Measurements from ENCODE around the gene PLEKHB2. TPM values are rescaled to one million over a fixed set of nuclear protein-coding genes. Genes with fewer than 3 reads are reported as not detected.
"Not testable (repeated sequence)": the region's sequence is repeated elsewhere in the genome, so short reads cannot be mapped to it uniquely, and the experiment has no call there.

Gene PLEKHB2
- total and polyA plus RNA-seq, 2 of the 8 experiments (the other 6 are each of a cell fraction or from before 2014, with no cell fraction given) = 42.4 to 54.8 TPM

DNA sequence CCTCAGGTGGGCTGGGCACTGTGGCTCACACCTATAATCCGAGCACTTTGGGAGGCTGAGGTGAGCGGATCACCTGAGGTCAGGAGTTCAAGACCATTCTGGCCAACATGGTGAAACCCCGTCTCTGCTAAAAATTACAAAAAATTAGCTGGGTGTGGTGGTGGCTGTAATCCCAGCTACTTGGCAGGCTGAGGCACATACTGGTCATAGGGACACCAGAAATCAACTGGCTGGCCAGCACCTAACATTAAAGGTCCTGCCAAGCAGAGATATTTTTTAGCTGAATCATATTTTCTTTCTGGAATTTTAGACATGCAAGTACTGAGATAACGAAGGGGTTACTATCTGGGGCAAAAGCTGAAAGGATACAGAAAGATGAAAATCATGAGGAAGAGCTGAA lies 76.3 kb downstream of the PLEKHB2 start:
- H3K36me3 ChIP-seq (ENCODE audit: control insufficient read depth in 2 of 4, insufficient read depth in 4 of 4, low read length in 3 of 4); H3K18ac ChIP-seq (ENCODE audit: extremely low read depth, low read length); H2BK15ac ChIP-seq (ENCODE audit: low read length); H3K9me3 ChIP-seq (ENCODE audit: insufficient read depth in 2 of 2, low read depth in 1 of 2, low read length in 1 of 2); H3K23ac ChIP-seq (ENCODE audit: insufficient read length); H4K20me1 ChIP-seq (replicated peaks in 1 of 2; ENCODE audit: control insufficient read depth in 1 of 2, insufficient read depth in 2 of 2, low read length in 2 of 2); H2BK120ac ChIP-seq (replicated peaks; ENCODE audit: low read depth, low read length); H2AFZ ChIP-seq (ENCODE audit: low read length); FAIRE-seq; H3K23me2 ChIP-seq (ENCODE audit: low read depth, low read length); H4K91ac ChIP-seq (replicated peaks; ENCODE audit: insufficient read length, low read length); POLR2A ChIA-PET (ENCODE audit: partially characterized antibody); H3K14ac ChIP-seq (ENCODE audit: insufficient read length); H3K4me3 ChIP-seq (ENCODE audit: extremely low read depth in 1 of 4, insufficient read depth in 2 of 4, low read depth in 3 of 4, low read length in 4 of 4); H2BK12ac ChIP-seq (ENCODE audit: low read depth, low read length); H3K4ac ChIP-seq (replicated peaks; ENCODE audit: insufficient read length, low read depth, low read length); H4K5ac ChIP-seq (ENCODE audit: insufficient read length, low read depth, low read length); CTCF ChIA-PET (ENCODE audit: partially characterized antibody); H3K9ac ChIP-seq (replicated peaks in 1 of 4; ENCODE audit: extremely low read depth in 1 of 4, low read depth in 3 of 4, low read length in 3 of 4); H3K27me3 ChIP-seq (replicated peaks in 1 of 4; ENCODE audit: control insufficient read depth in 3 of 4, extremely low read depth in 1 of 4, insufficient read depth in 3 of 4, low read length in 3 of 4); H4K8ac ChIP-seq (ENCODE audit: extremely low read depth, insufficient read depth, low read length); H3K4me1 ChIP-seq (replicated peaks in 1 of 4; ENCODE audit: control insufficient read depth in 3 of 4, insufficient read depth in 4 of 4, low read length in 3 of 4); H3K56ac ChIP-seq (replicated peaks; ENCODE audit: insufficient read length, low read depth, low read length); H2BK20ac ChIP-seq (ENCODE audit: low read length); H2AK5ac ChIP-seq (ENCODE audit: low read depth, low read length); H3K79me1 ChIP-seq (ENCODE audit: low read depth, low read length); H3K79me2 ChIP-seq (ENCODE audit: control insufficient read depth in 1 of 2, insufficient read depth in 2 of 2, low read length in 2 of 2); H3K27ac ChIP-seq (ENCODE audit: low read depth, low read length); DNase-seq (ENCODE audit: low read depth in 1 of 2, low spot score in 2 of 2); H3K4me2 ChIP-seq (ENCODE audit: insufficient read depth in 1 of 2, low read depth in 2 of 2, low read length in 2 of 2); H2BK5ac ChIP-seq (ENCODE audit: low read depth, low read length): not testable (repeated sequence)
- WGBS, 2 experiments (ENCODE audit: extremely low coverage in 1 of 2, insufficient coverage in 1 of 2, insufficient read length in 1 of 2, insufficient replicate concordance in 2 of 2, low coverage in 1 of 2, low lambda C conversion rate in 2 of 2, missing lambda C conversion rate in 1 of 2) = 97% methylated on average over 4 of the region's 4 CpGs; no CpG with 5 or more reads in 1 of the 2 experiments

DNA sequence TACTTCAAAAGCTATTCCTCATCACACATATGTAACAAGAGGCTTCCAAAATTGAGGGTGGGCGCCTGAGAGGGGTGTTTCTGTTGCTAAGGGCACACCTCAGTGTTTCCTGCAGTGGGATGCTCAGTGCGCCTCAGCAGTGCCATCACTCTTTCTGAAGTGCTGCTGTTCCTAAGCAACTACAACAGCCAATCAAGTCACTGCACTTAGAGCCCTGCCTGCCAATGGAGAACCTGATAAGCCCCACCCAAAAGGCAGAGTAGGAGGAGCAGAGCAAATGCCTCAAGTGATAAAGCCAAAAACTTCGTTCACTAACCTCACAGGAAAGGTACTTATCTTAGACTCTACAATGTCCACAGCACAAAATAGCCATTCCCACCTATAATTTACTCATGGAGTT lies 88.3 kb downstream of the PLEKHB2 start:
- H4K91ac ChIP-seq (replicated peaks; ENCODE audit: insufficient read length, low read length); H3K27me3 ChIP-seq (replicated peaks in 1 of 4; ENCODE audit: control insufficient read depth in 3 of 4, extremely low read depth in 1 of 4, insufficient read depth in 3 of 4, low read length in 3 of 4); H3K23ac ChIP-seq (ENCODE audit: insufficient read length); H2BK5ac ChIP-seq (ENCODE audit: low read depth, low read length); H3K36me3 ChIP-seq (ENCODE audit: control insufficient read depth in 2 of 4, insufficient read depth in 4 of 4, low read length in 3 of 4); H3K23me2 ChIP-seq (ENCODE audit: low read depth, low read length); CTCF ChIA-PET (ENCODE audit: partially characterized antibody); H3K4me1 ChIP-seq (replicated peaks in 1 of 4; ENCODE audit: control insufficient read depth in 3 of 4, insufficient read depth in 4 of 4, low read length in 3 of 4); DNase-seq (ENCODE audit: low read depth in 1 of 2, low spot score in 2 of 2); H3K9ac ChIP-seq (replicated peaks in 1 of 4; ENCODE audit: extremely low read depth in 1 of 4, low read depth in 3 of 4, low read length in 3 of 4); POLR2A ChIA-PET (ENCODE audit: partially characterized antibody); H2AK5ac ChIP-seq (ENCODE audit: low read depth, low read length); H2BK15ac ChIP-seq (ENCODE audit: low read length); H3K4me3 ChIP-seq (ENCODE audit: extremely low read depth in 1 of 4, insufficient read depth in 2 of 4, low read depth in 3 of 4, low read length in 4 of 4); H3K4ac ChIP-seq (replicated peaks; ENCODE audit: insufficient read length, low read depth, low read length); H2AFZ ChIP-seq (ENCODE audit: low read length); H3K79me2 ChIP-seq (ENCODE audit: control insufficient read depth in 1 of 2, insufficient read depth in 2 of 2, low read length in 2 of 2); H2BK20ac ChIP-seq (ENCODE audit: low read length); H3K18ac ChIP-seq (ENCODE audit: extremely low read depth, low read length); H3K4me2 ChIP-seq (ENCODE audit: insufficient read depth in 1 of 2, low read depth in 2 of 2, low read length in 2 of 2); H4K5ac ChIP-seq (ENCODE audit: insufficient read length, low read depth, low read length); H3K79me1 ChIP-seq (ENCODE audit: low read depth, low read length); H3K9me3 ChIP-seq (ENCODE audit: insufficient read depth in 2 of 2, low read depth in 1 of 2, low read length in 1 of 2); H3K27ac ChIP-seq (ENCODE audit: low read depth, low read length); H2BK120ac ChIP-seq (replicated peaks; ENCODE audit: low read depth, low read length); H2BK12ac ChIP-seq (ENCODE audit: low read depth, low read length); H3K56ac ChIP-seq (replicated peaks; ENCODE audit: insufficient read length, low read depth, low read length); H4K8ac ChIP-seq (ENCODE audit: extremely low read depth, insufficient read depth, low read length); H3K14ac ChIP-seq (ENCODE audit: insufficient read length); FAIRE-seq; H4K20me1 ChIP-seq (replicated peaks in 1 of 2; ENCODE audit: control insufficient read depth in 1 of 2, insufficient read depth in 2 of 2, low read length in 2 of 2): not testable (repeated sequence)
- WGBS, 2 experiments (ENCODE audit: extremely low coverage in 1 of 2, insufficient coverage in 1 of 2, insufficient read length in 1 of 2, insufficient replicate concordance in 2 of 2, low coverage in 1 of 2, low lambda C conversion rate in 2 of 2, missing lambda C conversion rate in 1 of 2) = 38% methylated on average over 3 of the region's 3 CpGs; no CpG with 5 or more reads in 1 of the 2 experiments
